ENCODE measurements around the gene TLX1.

The TLX1 gene

DNA sequence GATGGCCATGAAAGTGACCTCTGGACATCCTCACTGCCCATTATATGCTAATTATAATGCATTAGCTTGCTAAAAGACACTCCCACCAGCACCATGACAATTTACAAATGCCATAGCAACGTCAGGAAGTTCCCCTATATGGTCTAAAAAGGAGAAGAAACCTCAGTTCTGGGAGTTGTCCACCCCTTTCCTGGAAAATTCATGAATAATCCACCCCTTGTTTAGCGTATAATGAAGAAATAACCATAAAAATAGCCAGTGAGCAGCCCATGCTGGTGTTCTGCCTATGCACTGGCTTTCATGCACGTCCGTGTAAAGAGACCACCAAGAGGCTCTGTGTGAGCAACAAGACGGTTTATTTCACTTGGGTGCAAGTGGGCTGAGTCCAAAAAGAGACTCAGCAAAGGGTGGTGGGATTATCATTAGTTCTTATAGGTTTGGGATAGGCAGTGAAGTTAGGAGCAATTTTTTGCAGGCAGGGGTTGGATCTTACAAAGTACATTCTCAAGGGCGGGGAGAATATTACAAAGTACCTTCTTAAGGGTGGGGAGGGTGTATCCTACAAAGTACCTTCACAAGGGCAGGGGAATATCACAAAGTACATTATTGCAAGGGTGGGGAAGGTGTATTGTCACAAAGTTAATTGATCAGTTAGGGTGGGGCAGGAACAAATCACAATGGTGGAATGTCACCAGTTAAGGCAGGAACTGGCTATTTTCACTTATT is 52.5 kb downstream of the TLX1 start:
- Histone ChIP-seq H3K9me3 (ENCODE audit: low read depth, low read length) (no peaks in the 10 kb centered on the region), H3K9ac (ENCODE audit: insufficient read length) (no peak overlapping the region), H3K36me3 (ENCODE audit: insufficient read depth, low read length) (no peaks in the 10 kb centered on the region), H3K27ac (no peak overlapping the region), H3K4me3 (no peak overlapping the region)
- no peak for DNase-seq (ENCODE audit: low read depth, low spot score)
- TF ChIP-seq FOXP2 (optimal IDR thresholded peaks at IDR 0.05; ENCODE audit: control extremely low read depth, extremely low read length, insufficient read depth) (no peak), EZH2 (IDR thresholded peaks at IDR 0.05) (no peak), POLR2AphosphoS5 (IDR thresholded peaks at IDR 0.05; ENCODE audit: borderline replicate concordance, low read depth, low read length) (no peak)
